ENCODE results near the gene HLA-DMA. TPM values are rescaled to one million over a fixed set of nuclear protein-coding genes. Genes with fewer than 3 reads are reported as not detected.

The HLA-DMA gene
- total and polyA plus RNA-seq, 2 of the 13 experiments (the other 11 are each of a cell fraction or from before 2014, with no cell fraction given), result 0.70 to 0.71 TPM

DNA sequence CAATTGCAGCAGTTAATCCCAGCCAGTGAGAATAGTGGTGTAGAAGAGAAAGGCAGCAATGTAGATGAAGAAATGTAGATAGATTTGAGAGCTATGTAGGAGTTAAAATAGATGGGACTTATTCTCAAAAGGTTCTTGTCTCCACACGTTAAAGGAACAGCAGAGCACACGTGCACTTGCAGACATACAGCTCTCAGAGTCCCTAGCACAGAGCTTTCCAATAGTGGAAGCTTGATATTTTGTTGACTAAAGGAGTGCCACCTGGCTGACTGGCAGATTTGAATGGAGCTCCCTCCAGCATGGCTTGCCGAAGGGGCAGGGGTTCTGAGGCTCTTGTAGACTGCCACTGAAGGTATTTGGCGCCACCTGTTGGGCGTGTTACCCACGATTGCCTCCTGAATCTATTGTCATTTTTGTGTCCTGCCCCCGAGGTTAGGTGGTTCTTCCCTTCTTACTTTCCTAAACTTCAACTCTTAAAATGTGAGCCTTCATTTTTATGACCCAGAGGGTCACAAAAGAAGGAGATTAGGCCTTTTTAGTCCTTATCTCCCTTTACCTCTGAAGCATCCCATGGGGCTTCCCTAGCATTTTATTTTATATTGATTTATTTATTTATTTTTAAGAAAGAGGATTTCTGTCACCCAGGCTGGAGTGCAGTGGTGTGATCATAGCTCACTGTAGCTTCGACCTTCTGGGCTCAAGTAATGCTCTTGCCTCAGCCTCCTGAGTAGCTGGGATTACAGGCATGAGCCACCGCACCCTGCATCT, 31.9 kb upstream of the HLA-DMA start (continued):
- TF ChIP-seq, protein P1, sequence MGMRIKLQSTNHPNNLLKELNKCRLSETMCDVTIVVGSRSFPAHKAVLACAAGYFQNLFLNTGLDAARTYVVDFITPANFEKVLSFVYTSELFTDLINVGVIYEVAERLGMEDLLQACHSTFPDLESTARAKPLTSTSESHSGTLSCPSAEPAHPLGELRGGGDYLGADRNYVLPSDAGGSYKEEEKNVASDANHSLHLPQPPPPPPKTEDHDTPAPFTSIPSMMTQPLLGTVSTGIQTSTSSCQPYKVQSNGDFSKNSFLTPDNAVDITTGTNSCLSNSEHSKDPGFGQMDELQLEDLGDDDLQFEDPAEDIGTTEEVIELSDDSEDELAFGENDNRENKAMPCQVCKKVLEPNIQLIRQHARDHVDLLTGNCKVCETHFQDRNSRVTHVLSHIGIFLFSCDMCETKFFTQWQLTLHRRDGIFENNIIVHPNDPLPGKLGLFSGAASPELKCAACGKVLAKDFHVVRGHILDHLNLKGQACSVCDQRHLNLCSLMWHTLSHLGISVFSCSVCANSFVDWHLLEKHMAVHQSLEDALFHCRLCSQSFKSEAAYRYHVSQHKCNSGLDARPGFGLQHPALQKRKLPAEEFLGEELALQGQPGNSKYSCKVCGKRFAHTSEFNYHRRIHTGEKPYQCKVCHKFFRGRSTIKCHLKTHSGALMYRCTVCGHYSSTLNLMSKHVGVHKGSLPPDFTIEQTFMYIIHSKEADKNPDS (CRISPR knock-in tag; IDR thresholded peaks at IDR 0.05), result no peak
- TF ChIP-seq STAG1 (CRISPR knock-in tag; IDR thresholded peaks at IDR 0.05) (peak; percentile 94), KDM2A (CRISPR knock-in tag; IDR thresholded peaks at IDR 0.05; ENCODE audit: borderline replicate concordance, low read depth) (peak; percentile 30; the same call in 1 of the 2 replicates), HES4 (CRISPR knock-in tag; IDR thresholded peaks at IDR 0.05; ENCODE audit: borderline replicate concordance) (no peak), RAD21 (CRISPR knock-in tag; IDR thresholded peaks at IDR 0.05) (peak; percentile 90), ZKSCAN8 (CRISPR knock-in tag; IDR thresholded peaks at IDR 0.05; ENCODE audit: borderline replicate concordance) (no peak), SRSF4 (IDR thresholded peaks at IDR 0.05; ENCODE audit: low read depth, low read length, poor library complexity, severe bottlenecking) (no peak), ZBTB42 (CRISPR knock-in tag; IDR thresholded peaks at IDR 0.05) (no peak), ZNF790 (CRISPR knock-in tag; IDR thresholded peaks at IDR 0.05; ENCODE audit: borderline replicate concordance) (no peak), ZFP37 (CRISPR knock-in tag; IDR thresholded peaks at IDR 0.05; ENCODE audit: borderline replicate concordance) (no peak), KDM4B (CRISPR knock-in tag; IDR thresholded peaks at IDR 0.05) (peak; percentile 16; the same call in 1 of the 2 replicates), ZNF598 (CRISPR knock-in tag; IDR thresholded peaks at IDR 0.05; ENCODE audit: borderline replicate concordance) (no peak), KMT2B (CRISPR knock-in tag; IDR thresholded peaks at IDR 0.05) (no peak), SAP130 (CRISPR knock-in tag; IDR thresholded peaks at IDR 0.05; ENCODE audit: low read depth) (no peak), CCAR2 (optimal IDR thresholded peaks at IDR 0.05; ENCODE audit: low read depth, low read length) (no peak), HOXA3 (CRISPR knock-in tag; IDR thresholded peaks at IDR 0.05) (no peak), BRD4 (CRISPR knock-in tag; IDR thresholded peaks at IDR 0.05) (no peak), SRY (CRISPR knock-in tag; IDR thresholded peaks at IDR 0.05) (no peak)
- TF ChIP-seq, protein P2, sequence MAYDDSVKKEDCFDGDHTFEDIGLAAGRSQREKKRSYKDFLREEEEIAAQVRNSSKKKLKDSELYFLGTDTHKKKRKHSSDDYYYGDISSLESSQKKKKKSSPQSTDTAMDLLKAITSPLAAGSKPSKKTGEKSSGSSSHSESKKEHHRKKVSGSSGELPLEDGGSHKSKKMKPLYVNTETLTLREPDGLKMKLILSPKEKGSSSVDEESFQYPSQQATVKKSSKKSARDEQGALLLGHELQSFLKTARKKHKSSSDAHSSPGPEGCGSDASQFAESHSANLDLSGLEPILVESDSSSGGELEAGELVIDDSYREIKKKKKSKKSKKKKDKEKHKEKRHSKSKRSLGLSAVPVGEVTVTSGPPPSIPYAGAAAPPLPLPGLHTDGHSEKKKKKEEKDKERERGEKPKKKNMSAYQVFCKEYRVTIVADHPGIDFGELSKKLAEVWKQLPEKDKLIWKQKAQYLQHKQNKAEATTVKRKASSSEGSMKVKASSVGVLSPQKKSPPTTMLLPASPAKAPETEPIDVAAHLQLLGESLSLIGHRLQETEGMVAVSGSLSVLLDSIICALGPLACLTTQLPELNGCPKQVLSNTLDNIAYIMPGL (CRISPR knock-in tag; IDR thresholded peaks at IDR 0.05; ENCODE audit: borderline replicate concordance in 1 of 2, low read depth in 1 of 2), result peak; percentile 57 to 68; a peak in 3 of 4 replicates
- TF ChIP-seq, protein P3, sequence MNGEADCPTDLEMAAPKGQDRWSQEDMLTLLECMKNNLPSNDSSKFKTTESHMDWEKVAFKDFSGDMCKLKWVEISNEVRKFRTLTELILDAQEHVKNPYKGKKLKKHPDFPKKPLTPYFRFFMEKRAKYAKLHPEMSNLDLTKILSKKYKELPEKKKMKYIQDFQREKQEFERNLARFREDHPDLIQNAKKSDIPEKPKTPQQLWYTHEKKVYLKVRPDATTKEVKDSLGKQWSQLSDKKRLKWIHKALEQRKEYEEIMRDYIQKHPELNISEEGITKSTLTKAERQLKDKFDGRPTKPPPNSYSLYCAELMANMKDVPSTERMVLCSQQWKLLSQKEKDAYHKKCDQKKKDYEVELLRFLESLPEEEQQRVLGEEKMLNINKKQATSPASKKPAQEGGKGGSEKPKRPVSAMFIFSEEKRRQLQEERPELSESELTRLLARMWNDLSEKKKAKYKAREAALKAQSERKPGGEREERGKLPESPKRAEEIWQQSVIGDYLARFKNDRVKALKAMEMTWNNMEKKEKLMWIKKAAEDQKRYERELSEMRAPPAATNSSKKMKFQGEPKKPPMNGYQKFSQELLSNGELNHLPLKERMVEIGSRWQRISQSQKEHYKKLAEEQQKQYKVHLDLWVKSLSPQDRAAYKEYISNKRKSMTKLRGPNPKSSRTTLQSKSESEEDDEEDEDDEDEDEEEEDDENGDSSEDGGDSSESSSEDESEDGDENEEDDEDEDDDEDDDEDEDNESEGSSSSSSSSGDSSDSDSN (CRISPR knock-in tag; IDR thresholded peaks at IDR 0.05), result no peak
- TF ChIP-seq, protein P4, sequence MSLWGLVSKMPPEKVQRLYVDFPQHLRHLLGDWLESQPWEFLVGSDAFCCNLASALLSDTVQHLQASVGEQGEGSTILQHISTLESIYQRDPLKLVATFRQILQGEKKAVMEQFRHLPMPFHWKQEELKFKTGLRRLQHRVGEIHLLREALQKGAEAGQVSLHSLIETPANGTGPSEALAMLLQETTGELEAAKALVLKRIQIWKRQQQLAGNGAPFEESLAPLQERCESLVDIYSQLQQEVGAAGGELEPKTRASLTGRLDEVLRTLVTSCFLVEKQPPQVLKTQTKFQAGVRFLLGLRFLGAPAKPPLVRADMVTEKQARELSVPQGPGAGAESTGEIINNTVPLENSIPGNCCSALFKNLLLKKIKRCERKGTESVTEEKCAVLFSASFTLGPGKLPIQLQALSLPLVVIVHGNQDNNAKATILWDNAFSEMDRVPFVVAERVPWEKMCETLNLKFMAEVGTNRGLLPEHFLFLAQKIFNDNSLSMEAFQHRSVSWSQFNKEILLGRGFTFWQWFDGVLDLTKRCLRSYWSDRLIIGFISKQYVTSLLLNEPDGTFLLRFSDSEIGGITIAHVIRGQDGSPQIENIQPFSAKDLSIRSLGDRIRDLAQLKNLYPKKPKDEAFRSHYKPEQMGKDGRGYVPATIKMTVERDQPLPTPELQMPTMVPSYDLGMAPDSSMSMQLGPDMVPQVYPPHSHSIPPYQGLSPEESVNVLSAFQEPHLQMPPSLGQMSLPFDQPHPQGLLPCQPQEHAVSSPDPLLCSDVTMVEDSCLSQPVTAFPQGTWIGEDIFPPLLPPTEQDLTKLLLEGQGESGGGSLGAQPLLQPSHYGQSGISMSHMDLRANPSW (CRISPR knock-in tag; IDR thresholded peaks at IDR 0.05; ENCODE audit: borderline replicate concordance), result no peak
